Measurements from ENCODE around the gene ZNF423. TPM values are rescaled to one million over a fixed set of nuclear protein-coding genes. Genes with fewer than 3 reads are reported as not detected.

ZNF423 gene
- total and polyA plus RNA-seq, 4 donors, result 1.1 to 14.8 (median 3.3) TPM

DNA sequence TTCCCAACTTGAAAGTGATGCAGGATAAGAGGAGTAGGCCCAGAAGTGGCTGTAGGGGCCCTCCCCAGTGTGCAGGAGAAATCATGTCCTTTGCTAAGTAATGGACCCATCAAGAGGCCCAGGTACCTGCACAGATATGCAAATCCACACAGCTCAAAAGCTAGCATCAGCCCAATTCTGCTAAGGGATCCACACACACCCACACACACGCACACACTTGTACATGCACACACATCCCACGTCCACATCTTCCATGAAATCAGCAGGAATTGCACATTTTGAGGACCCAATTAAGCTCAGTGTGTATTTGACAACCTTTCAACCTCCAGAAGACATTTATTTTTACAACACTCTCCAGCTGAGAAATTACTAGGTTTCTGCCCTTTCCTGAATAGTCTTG, 297.5 kb downstream of the ZNF423 start:
- no peaks in the 10 kb centered on the region for H3K9me3 ChIP-seq (ENCODE audit: control insufficient read depth in 4 of 4, insufficient read depth in 3 of 4, low read length in 3 of 4)
- TF ChIP-seq, protein P1, sequence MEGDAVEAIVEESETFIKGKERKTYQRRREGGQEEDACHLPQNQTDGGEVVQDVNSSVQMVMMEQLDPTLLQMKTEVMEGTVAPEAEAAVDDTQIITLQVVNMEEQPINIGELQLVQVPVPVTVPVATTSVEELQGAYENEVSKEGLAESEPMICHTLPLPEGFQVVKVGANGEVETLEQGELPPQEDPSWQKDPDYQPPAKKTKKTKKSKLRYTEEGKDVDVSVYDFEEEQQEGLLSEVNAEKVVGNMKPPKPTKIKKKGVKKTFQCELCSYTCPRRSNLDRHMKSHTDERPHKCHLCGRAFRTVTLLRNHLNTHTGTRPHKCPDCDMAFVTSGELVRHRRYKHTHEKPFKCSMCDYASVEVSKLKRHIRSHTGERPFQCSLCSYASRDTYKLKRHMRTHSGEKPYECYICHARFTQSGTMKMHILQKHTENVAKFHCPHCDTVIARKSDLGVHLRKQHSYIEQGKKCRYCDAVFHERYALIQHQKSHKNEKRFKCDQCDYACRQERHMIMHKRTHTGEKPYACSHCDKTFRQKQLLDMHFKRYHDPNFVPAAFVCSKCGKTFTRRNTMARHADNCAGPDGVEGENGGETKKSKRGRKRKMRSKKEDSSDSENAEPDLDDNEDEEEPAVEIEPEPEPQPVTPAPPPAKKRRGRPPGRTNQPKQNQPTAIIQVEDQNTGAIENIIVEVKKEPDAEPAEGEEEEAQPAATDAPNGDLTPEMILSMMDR (IDR thresholded peaks at IDR 0.05; ENCODE audit: control extremely low read depth, extremely low read depth), result no peak
- H3K9ac ChIP-seq (ENCODE audit: insufficient read depth in 1 of 2, low read length in 2 of 2), result no peak overlapping the region
- H3K27me3 ChIP-seq (ENCODE audit: control insufficient read depth in 3 of 3, insufficient read depth in 3 of 3, low read length in 2 of 3), result no peaks in the 10 kb centered on the region
- peaks cover 0 to 32% (median 0%) of the 10 kb centered on the region in 5 donors for H3K4me1 ChIP-seq (ENCODE audit: control insufficient read depth in 5 of 5, insufficient read depth in 5 of 5, low read length in 5 of 5)
- no peak overlapping the region for H3K27ac ChIP-seq (ENCODE audit: low read depth in 1 of 2, low read length in 1 of 2)
- no peak for ATAC-seq (ENCODE audit: insufficient read depth, low FRiP score)
- no peaks in the 10 kb centered on the region for H3K36me3 ChIP-seq (ENCODE audit: control insufficient read depth in 4 of 4, insufficient read depth in 4 of 4, low read length in 4 of 4)
- WGBS, 2 donors, result 80 to 86% methylated on average over 2 of the region's 2 CpGs
- no peak overlapping the region for H3K4me3 ChIP-seq
- no peak for DNase-seq

DNA sequence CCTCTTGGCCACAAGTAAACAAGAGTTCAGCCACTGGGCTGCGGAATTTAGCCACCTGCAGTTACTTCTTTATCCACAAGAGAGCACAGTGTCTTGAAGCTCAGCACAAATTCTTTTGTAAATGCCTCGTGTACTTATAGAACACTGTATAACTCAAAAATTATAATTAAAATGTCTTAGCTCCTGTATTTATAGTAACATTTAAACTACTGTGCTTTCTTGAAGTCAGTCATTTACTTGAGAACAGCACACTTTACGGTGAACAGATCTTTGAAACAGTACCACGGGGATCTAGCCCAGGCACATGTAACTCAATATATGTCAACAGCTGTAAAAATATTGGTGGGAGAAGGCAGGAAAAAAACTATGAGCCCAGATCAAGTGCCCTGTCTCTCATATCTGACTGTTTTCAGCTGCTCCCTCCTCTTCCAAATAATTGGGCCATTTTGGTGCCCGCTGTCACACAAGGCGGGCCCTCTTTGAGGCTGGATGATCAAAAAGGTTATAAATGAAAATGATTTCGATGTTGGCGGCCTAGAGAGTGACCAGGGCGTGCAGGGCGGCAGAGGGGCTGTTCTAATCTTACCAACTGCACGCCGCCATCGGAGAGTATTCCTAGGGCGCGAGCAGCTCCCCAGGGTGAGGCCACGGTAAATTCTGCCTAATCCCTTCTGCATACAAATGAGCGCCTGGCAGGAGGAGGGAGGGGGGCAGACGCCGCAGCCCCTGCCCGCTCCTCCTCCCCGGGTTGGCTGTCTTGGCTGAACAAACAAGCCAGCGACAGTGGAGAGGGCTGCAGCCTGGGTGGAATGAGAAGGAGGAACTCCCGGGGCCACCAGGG, 299.1 kb downstream of the ZNF423 start:
- H3K9me3 ChIP-seq (ENCODE audit: control insufficient read depth in 4 of 4, insufficient read depth in 3 of 4, low read length in 3 of 4), result no peaks in the 10 kb centered on the region
- DNase-seq (peak; percentile 55 to 77 (median 67)), ATAC-seq (ENCODE audit: insufficient read depth, low FRiP score) (no peak)
- peaks cover 0 to 38% (median 3%) of the 10 kb centered on the region in 5 donors for H3K4me1 ChIP-seq (ENCODE audit: control insufficient read depth in 5 of 5, insufficient read depth in 5 of 5, low read length in 5 of 5)
- H3K9ac ChIP-seq (ENCODE audit: insufficient read depth in 1 of 2, low read length in 2 of 2), result no peak overlapping the region
- 67 to 77% methylated on average over 23 of the region's 23 CpGs for whole genome bisulfite sequencing, 2 donors
- H3K27me3 ChIP-seq (ENCODE audit: control insufficient read depth in 3 of 3, insufficient read depth in 3 of 3, low read length in 2 of 3), result no peaks in the 10 kb centered on the region
- H3K36me3 ChIP-seq (ENCODE audit: control insufficient read depth in 4 of 4, insufficient read depth in 4 of 4, low read length in 4 of 4), result no peaks in the 10 kb centered on the region
- H3K27ac ChIP-seq (ENCODE audit: low read depth in 1 of 2, low read length in 1 of 2), result no peak overlapping the region
- TF ChIP-seq, protein P1 (IDR thresholded peaks at IDR 0.05; ENCODE audit: control extremely low read depth, extremely low read depth), result no peak
- no peak overlapping the region for H3K4me3 ChIP-seq

DNA sequence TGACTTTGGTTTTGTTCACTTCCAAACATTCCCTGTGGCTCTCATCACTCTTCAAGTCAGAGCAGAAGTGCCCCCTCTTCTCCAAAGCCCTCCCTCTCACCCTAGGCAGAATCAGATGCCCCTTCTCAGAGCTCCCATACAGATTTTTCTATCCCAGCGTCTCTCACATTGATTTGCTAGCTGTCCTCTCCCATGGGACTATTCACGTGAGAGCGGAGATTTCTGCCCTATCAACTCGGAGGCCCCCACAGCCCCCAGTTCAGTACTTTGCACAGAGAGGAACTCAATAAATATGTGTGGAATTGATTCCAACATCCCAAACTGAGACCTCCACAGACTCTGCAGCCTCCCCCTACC, 299.7 kb downstream of the ZNF423 start:
- no peak overlapping the region for H3K27ac ChIP-seq (ENCODE audit: low read depth in 1 of 2, low read length in 1 of 2)
- H3K9me3 ChIP-seq (ENCODE audit: control insufficient read depth in 4 of 4, insufficient read depth in 3 of 4, low read length in 3 of 4), result no peaks in the 10 kb centered on the region
- H3K4me1 ChIP-seq (ENCODE audit: control insufficient read depth in 5 of 5, insufficient read depth in 5 of 5, low read length in 5 of 5), result peaks cover 0 to 38% (median 3%) of the 10 kb centered on the region in 5 donors
- ATAC-seq (ENCODE audit: insufficient read depth, low FRiP score) (no peak), DNase-seq (no peak)
- H3K27me3 ChIP-seq (ENCODE audit: control insufficient read depth in 3 of 3, insufficient read depth in 3 of 3, low read length in 2 of 3), result no peaks in the 10 kb centered on the region
- WGBS, 2 donors, result 79 to 85% methylated on average over 4 of the region's 4 CpGs
- H3K9ac ChIP-seq (ENCODE audit: insufficient read depth in 1 of 2, low read length in 2 of 2), result no peak overlapping the region
- H3K4me3 ChIP-seq, result no peak overlapping the region
- TF ChIP-seq, protein P1 (IDR thresholded peaks at IDR 0.05; ENCODE audit: control extremely low read depth, extremely low read depth), result no peak
- H3K36me3 ChIP-seq (ENCODE audit: control insufficient read depth in 4 of 4, insufficient read depth in 4 of 4, low read length in 4 of 4), result no peaks in the 10 kb centered on the region

All from lung (tissue), 12 donors.